ENCODE measurements around the gene LRFN4.

DNA sequence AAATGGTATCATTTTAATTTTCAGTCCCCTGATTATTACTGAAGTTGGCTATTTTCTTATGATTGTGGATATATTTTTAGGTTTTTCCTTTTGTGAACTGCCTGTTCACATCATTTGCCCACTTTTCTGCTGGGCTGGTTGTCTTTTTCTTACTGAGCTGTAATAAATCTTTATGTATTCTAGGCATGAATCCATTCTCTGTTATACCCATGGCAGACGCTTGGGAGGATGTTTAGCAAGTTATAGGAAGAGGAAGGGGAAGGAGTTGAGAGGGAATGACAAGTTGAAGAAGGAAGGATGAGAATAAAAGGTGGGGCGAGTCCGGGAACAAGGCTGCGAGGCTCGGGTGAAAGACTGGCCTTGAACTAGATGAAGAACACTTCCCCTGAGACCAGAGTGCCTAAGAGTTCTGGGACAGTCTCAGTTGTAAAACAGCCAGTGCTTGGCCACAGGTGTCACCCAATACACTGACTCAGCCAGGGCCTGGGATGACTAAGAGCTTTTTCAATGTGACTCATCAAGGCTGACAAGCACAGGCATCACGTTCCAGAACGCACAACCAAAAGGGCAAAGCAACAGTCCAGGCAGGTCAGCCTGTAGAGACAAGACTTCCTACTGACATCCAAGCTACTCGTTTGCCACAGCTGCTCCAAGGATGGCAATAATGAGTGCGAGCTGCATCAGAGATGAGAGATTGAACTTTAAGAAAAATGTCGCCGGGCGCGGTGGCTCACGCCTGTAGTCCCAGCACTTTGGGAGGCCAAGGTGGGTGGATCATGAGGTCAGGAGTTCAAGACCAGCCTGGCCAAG is 35.2 kb downstream of the LRFN4 start:
- TF ChIP-seq, protein P1, sequence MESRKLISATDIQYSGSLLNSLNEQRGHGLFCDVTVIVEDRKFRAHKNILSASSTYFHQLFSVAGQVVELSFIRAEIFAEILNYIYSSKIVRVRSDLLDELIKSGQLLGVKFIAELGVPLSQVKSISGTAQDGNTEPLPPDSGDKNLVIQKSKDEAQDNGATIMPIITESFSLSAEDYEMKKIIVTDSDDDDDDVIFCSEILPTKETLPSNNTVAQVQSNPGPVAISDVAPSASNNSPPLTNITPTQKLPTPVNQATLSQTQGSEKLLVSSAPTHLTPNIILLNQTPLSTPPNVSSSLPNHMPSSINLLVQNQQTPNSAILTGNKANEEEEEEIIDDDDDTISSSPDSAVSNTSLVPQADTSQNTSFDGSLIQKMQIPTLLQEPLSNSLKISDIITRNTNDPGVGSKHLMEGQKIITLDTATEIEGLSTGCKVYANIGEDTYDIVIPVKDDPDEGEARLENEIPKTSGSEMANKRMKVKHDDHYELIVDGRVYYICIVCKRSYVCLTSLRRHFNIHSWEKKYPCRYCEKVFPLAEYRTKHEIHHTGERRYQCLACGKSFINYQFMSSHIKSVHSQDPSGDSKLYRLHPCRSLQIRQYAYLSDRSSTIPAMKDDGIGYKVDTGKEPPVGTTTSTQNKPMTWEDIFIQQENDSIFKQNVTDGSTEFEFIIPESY (CRISPR knock-in tag; IDR thresholded peaks at IDR 0.05), result peak; percentile 49; the same call in 1 of the 2 replicates
- TF ChIP-seq, protein P2, sequence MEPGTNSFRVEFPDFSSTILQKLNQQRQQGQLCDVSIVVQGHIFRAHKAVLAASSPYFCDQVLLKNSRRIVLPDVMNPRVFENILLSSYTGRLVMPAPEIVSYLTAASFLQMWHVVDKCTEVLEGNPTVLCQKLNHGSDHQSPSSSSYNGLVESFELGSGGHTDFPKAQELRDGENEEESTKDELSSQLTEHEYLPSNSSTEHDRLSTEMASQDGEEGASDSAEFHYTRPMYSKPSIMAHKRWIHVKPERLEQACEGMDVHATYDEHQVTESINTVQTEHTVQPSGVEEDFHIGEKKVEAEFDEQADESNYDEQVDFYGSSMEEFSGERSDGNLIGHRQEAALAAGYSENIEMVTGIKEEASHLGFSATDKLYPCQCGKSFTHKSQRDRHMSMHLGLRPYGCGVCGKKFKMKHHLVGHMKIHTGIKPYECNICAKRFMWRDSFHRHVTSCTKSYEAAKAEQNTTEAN (CRISPR knock-in tag; conservative IDR thresholded peaks at IDR 0.05), result no peak
- TF ChIP-seq SMAD3 (CRISPR knock-in tag; IDR thresholded peaks at IDR 0.05), result 0 out of 2 replicates have a peak, but pooled peaks have one; percentile 28
- no peak for TF ChIP-seq USF2 (IDR thresholded peaks at IDR 0.05; ENCODE audit: low read depth, low read length)
- no peak for TF ChIP-seq USF2 (CRISPR knock-in tag; IDR thresholded peaks at IDR 0.05; ENCODE audit: borderline replicate concordance)
- TF ChIP-seq, protein P3, sequence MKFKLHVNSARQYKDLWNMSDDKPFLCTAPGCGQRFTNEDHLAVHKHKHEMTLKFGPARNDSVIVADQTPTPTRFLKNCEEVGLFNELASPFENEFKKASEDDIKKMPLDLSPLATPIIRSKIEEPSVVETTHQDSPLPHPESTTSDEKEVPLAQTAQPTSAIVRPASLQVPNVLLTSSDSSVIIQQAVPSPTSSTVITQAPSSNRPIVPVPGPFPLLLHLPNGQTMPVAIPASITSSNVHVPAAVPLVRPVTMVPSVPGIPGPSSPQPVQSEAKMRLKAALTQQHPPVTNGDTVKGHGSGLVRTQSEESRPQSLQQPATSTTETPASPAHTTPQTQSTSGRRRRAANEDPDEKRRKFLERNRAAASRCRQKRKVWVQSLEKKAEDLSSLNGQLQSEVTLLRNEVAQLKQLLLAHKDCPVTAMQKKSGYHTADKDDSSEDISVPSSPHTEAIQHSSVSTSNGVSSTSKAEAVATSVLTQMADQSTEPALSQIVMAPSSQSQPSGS (CRISPR knock-in tag; IDR thresholded peaks at IDR 0.05), result no peak
- no peak for TF ChIP-seq MED8 (CRISPR knock-in tag; IDR thresholded peaks at IDR 0.05; ENCODE audit: insufficient replicate concordance)
- TF ChIP-seq GABPA (IDR thresholded peaks at IDR 0.05; ENCODE audit: low read depth, low read length), result no peak
- no peak for TF ChIP-seq GABPA (CRISPR knock-in tag; IDR thresholded peaks at IDR 0.05; ENCODE audit: low read depth)
- no peak for TF ChIP-seq SOX6 (IDR thresholded peaks at IDR 0.05)
- TF ChIP-seq SOX6 (CRISPR knock-in tag; IDR thresholded peaks at IDR 0.05), result peak; percentile 54
- TF ChIP-seq E2F1 (CRISPR knock-in tag; IDR thresholded peaks at IDR 0.05), result no peak
- TF ChIP-seq, protein P4, sequence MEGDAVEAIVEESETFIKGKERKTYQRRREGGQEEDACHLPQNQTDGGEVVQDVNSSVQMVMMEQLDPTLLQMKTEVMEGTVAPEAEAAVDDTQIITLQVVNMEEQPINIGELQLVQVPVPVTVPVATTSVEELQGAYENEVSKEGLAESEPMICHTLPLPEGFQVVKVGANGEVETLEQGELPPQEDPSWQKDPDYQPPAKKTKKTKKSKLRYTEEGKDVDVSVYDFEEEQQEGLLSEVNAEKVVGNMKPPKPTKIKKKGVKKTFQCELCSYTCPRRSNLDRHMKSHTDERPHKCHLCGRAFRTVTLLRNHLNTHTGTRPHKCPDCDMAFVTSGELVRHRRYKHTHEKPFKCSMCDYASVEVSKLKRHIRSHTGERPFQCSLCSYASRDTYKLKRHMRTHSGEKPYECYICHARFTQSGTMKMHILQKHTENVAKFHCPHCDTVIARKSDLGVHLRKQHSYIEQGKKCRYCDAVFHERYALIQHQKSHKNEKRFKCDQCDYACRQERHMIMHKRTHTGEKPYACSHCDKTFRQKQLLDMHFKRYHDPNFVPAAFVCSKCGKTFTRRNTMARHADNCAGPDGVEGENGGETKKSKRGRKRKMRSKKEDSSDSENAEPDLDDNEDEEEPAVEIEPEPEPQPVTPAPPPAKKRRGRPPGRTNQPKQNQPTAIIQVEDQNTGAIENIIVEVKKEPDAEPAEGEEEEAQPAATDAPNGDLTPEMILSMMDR (CRISPR knock-in tag; IDR thresholded peaks at IDR 0.05), result peak; percentile 52
- no peak for TF ChIP-seq IRX3 (CRISPR knock-in tag; IDR thresholded peaks at IDR 0.05; ENCODE audit: borderline replicate concordance, low read depth)
- TF ChIP-seq ZNF574 (CRISPR knock-in tag; IDR thresholded peaks at IDR 0.05), result peak; percentile 49; the same call in 1 of the 2 replicates
- TF ChIP-seq XRCC5 (optimal IDR thresholded peaks at IDR 0.05; ENCODE audit: low read length), result peak; percentile 86
- peak; percentile 85 for TF ChIP-seq FOSL1 (CRISPR knock-in tag; IDR thresholded peaks at IDR 0.05; ENCODE audit: borderline replicate concordance)
